ENCODE results near the gene STBD1.

DNA sequence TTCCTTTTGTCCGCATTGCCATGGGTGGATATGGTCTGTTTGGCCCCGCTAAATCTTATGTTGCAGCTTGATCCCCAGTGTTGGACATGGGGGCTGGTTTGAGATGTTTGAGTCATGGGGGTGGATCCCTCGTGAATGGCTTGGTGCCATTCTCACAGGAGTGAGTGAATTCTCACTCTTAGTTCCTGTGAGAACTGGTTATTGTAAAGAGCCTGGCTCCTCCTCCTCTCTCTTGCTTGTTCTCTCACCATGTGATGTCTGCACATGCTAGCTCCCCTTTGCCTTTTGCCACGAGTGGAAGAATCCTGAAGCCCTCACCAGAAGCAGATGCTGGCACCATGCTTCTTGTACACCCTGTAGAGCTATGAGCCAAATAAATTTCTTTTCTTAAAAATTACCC, 22.6 kb upstream of the STBD1 start:
- TF ChIP-seq, protein P1, sequence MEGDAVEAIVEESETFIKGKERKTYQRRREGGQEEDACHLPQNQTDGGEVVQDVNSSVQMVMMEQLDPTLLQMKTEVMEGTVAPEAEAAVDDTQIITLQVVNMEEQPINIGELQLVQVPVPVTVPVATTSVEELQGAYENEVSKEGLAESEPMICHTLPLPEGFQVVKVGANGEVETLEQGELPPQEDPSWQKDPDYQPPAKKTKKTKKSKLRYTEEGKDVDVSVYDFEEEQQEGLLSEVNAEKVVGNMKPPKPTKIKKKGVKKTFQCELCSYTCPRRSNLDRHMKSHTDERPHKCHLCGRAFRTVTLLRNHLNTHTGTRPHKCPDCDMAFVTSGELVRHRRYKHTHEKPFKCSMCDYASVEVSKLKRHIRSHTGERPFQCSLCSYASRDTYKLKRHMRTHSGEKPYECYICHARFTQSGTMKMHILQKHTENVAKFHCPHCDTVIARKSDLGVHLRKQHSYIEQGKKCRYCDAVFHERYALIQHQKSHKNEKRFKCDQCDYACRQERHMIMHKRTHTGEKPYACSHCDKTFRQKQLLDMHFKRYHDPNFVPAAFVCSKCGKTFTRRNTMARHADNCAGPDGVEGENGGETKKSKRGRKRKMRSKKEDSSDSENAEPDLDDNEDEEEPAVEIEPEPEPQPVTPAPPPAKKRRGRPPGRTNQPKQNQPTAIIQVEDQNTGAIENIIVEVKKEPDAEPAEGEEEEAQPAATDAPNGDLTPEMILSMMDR (IDR thresholded peaks at IDR 0.05 in 8 of 11, conservative IDR thresholded peaks at IDR 0.05 in 3 of 11) = no peak
- TF ChIP-seq POLR2AphosphoS5 (IDR thresholded peaks at IDR 0.05) = no peak
